ENCODE data around the gene PRKAG2. TPM values are rescaled to one million over a fixed set of nuclear protein-coding genes. Genes with fewer than 3 reads are reported as not detected.

PRKAG2 gene
- total RNA-seq, 1 donor from 2014 or later = 17.9 TPM

DNA sequence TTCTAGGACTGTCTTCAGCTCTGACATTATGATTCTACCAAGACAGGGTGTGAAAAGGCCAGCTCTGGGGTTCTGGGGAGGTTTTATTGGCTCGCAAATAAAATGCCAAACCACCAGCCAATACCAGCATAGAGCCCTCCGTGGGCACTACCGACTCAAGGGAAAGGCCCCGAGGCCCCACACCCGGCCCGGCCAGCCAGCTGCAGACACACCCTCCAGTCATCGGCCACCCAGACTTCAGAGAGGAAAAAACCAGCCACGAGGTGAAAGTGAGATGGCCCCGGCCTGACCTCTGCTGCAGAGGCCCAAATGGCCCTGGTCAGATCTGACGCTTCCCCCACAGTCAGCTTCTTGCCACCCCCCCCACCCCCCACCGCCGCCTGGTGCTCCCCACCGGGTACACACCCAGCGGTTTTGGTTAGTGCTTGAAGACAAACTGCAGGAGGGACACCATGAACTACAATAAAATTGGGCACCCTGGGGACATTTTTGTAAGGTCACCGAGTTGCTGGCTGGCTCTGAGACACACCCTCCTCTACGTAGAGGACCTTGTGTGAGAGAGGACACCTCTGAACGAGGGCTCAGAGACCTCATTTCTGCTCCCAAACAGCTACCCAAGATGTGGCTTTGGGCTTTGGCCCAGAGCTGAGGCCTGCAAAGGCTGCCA, 79.9 kb downstream of the PRKAG2 start:
- TF ChIP-seq, protein P1, sequence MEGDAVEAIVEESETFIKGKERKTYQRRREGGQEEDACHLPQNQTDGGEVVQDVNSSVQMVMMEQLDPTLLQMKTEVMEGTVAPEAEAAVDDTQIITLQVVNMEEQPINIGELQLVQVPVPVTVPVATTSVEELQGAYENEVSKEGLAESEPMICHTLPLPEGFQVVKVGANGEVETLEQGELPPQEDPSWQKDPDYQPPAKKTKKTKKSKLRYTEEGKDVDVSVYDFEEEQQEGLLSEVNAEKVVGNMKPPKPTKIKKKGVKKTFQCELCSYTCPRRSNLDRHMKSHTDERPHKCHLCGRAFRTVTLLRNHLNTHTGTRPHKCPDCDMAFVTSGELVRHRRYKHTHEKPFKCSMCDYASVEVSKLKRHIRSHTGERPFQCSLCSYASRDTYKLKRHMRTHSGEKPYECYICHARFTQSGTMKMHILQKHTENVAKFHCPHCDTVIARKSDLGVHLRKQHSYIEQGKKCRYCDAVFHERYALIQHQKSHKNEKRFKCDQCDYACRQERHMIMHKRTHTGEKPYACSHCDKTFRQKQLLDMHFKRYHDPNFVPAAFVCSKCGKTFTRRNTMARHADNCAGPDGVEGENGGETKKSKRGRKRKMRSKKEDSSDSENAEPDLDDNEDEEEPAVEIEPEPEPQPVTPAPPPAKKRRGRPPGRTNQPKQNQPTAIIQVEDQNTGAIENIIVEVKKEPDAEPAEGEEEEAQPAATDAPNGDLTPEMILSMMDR (conservative IDR thresholded peaks at IDR 0.05) = no peak
- Mint-ChIP-seq H3K4me1 (ENCODE audit: unreplicated experiment) (peaks cover 9% of the 10 kb centered on the region), H3K27ac (no peak overlapping the region), H3K36me3 (no peaks in the 10 kb centered on the region), H3K4me3 (no peak overlapping the region), H3K27me3 (no peaks in the 10 kb centered on the region), H3K9me3 (no peaks in the 10 kb centered on the region)
- DNase-seq (ENCODE audit: extremely low spot score, unreplicated experiment) = no peak

- no peak overlapping the region for H3K27ac Mint-ChIP-seq
- H3K9me3 Mint-ChIP-seq = no peaks in the 10 kb centered on the region
- peaks cover 9% of the 10 kb centered on the region for H3K4me1 Mint-ChIP-seq (ENCODE audit: unreplicated experiment)
- H3K27me3 Mint-ChIP-seq = peaks cover 6% of the 10 kb centered on the region
- TF ChIP-seq, protein P1 (conservative IDR thresholded peaks at IDR 0.05) = no peak
- no peak for DNase-seq (ENCODE audit: extremely low spot score, unreplicated experiment)
- H3K36me3 Mint-ChIP-seq = no peaks in the 10 kb centered on the region
- H3K4me3 Mint-ChIP-seq = no peak overlapping the region
These were observed 80.6 kb downstream of the PRKAG2 start for GRCh38 chr7:151796091-151796870.

GRCh38 chr7:151795168-151795811, 81.6 kb downstream of the PRKAG2 start:
- Mint-ChIP-seq H3K27ac (no peak overlapping the region), H3K36me3 (no peaks in the 10 kb centered on the region), H3K27me3 (peaks cover 7% of the 10 kb centered on the region), H3K9me3 (no peaks in the 10 kb centered on the region), H3K4me3 (no peak overlapping the region), H3K4me1 (ENCODE audit: unreplicated experiment) (peaks cover 9% of the 10 kb centered on the region)
- DNase-seq (ENCODE audit: extremely low spot score, unreplicated experiment) = no peak
- TF ChIP-seq, protein P1 (conservative IDR thresholded peaks at IDR 0.05) = no peak

DNA sequence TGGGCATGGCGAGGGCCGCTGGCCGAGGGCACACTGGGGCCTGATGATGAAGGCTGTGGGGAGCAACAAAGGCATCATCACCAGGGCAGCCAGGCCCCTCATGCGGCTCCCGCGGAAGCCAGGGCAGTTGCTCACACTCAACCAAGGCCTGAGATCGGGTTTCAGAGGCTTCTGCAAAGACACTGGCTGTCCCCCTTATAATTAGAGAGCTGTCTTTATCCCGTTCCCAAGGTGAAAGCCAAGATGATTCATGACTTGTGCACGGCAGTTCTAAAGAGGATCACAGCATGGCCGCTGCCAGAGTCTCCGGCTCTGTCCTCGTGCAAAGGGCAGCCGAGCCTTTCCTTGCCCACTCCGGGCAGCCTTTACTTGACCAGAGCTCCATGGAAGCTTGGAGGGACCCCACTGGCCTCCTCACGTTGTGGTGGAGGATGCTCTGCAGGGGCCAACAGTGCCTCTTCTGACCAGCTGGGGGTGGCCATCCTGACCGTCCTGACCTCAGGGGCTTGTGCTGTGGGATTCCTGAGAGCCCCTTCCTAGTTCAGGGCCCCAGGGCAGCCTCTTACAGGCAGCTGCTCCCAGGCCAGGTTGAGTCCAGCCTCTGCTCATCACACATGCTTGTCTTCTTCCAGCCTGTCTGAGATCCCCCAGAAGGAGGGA, 82.3 kb downstream of the PRKAG2 start:
- DNase-seq (ENCODE audit: extremely low spot score, unreplicated experiment) = no peak

DNA sequence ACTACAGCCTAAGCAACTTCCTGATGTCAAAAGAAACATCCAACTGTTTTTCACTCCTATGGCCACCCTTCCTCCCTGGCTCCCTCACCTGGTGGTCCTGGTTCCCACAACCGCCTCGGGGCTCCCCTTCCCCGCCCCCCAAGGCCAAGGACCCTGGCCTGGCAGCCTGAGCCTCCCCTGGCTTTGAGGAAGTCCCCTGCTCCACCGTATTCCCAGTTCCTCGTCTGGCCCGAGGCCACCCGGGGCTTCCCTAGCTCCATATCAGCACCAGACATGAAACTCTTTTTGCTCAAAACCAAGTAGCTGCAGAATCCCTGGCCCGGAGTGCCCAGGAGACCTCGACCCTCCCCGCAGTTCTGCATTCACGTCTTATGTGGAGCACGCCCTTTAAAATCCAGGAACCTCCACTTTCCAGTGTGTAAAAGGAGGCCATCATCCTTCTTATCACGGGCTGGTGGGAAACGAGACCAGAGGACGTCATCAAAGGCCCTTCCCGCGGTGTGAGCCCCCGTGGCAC, 82.9 kb downstream of the PRKAG2 start:
- DNase-seq (ENCODE audit: extremely low spot score, unreplicated experiment) = no peak
- peaks cover 7% of the 10 kb centered on the region for H3K27me3 Mint-ChIP-seq
- H3K9me3 Mint-ChIP-seq = no peaks in the 10 kb centered on the region
- H3K4me1 Mint-ChIP-seq (ENCODE audit: unreplicated experiment) = peaks cover 9% of the 10 kb centered on the region
- H3K36me3 Mint-ChIP-seq = no peaks in the 10 kb centered on the region
- no peak overlapping the region for H3K27ac Mint-ChIP-seq
- TF ChIP-seq, protein P1 (conservative IDR thresholded peaks at IDR 0.05) = no peak
- H3K4me3 Mint-ChIP-seq = no peak overlapping the region

More for the DNA sequence above, 82.3 kb downstream of the PRKAG2 start:
- TF ChIP-seq, protein P1 (conservative IDR thresholded peaks at IDR 0.05) = no peak
- Mint-ChIP-seq H3K4me3 (no peak overlapping the region), H3K27ac (no peak overlapping the region), H3K36me3 (no peaks in the 10 kb centered on the region), H3K4me1 (ENCODE audit: unreplicated experiment) (peaks cover 9% of the 10 kb centered on the region), H3K27me3 (peaks cover 7% of the 10 kb centered on the region), H3K9me3 (no peaks in the 10 kb centered on the region)

Data from type B pancreatic cell (in vitro differentiated cells).